HepG2 (cell line): ENCODE data around the gene CCDC116. TPM values are rescaled to one million over a fixed set of nuclear protein-coding genes. Genes with fewer than 3 reads are reported as not detected.

ENCODE experiments used
- MED1 ChIP-seq: sonication (generic); formaldehyde crosslinking; IDR thresholded peaks from 2 replicates; pipeline ENCODE4 v1.4.0; 2020; ENCODE audit warnings: missing genetic modification reagents
- MEF2D ChIP-seq: sonication (generic); formaldehyde crosslinking; IDR thresholded peaks from 2 replicates; pipeline ENCODE4 v1.5.1; 2020; ENCODE audit warnings: mild to moderate bottlenecking, missing genetic modification reagents
- POGZ ChIP-seq: sonication (generic); formaldehyde crosslinking; IDR thresholded peaks from 2 replicates; pipeline ENCODE4 v1.4.0; 2020; ENCODE audit warnings: mild to moderate bottlenecking, missing genetic modification reagents
- SATB2 ChIP-seq: sonication (generic); formaldehyde crosslinking; IDR thresholded peaks from 2 replicates; pipeline ENCODE4 v1.5.0; 2020; ENCODE audit warnings: missing genetic modification reagents
- SRSF1 ChIP-seq: fragments of 200-400 bp; formaldehyde crosslinking; optimal IDR thresholded peaks from 2 replicates; pipeline ENCODE3; 2017; ENCODE audit warnings: mild to moderate bottlenecking, low read depth, low read length, moderate library complexity
- TBP ChIP-seq: sonication (generic); formaldehyde crosslinking; IDR thresholded peaks from 2 replicates; pipeline ENCODE4 v1.5.0; 2020; ENCODE audit warnings: missing genetic modification reagents
- TEAD3 ChIP-seq: optimal IDR thresholded peaks from 2 replicates; pipeline ENCODE3; 2016; ENCODE audit warnings: borderline replicate concordance
- ZFP82 ChIP-seq: sonication (generic); formaldehyde crosslinking; IDR thresholded peaks from 2 replicates; pipeline ENCODE4 v1.5.1; 2020; ENCODE audit warnings: mild to moderate bottlenecking, missing genetic modification reagents, borderline replicate concordance
- ZNF17 ChIP-seq: sonication (generic); formaldehyde crosslinking; IDR thresholded peaks from 2 replicates; pipeline ENCODE4 v1.5.0; 2020; ENCODE audit warnings: mild to moderate bottlenecking, missing genetic modification reagents
- ZNF331 ChIP-seq: sonication (generic); formaldehyde crosslinking; IDR thresholded peaks from 2 replicates; pipeline ENCODE4 v1.4.0; 2020; ENCODE audit warnings: missing genetic modification reagents
- ZNF431 ChIP-seq: sonication (generic); formaldehyde crosslinking; IDR thresholded peaks from 2 replicates; pipeline ENCODE4 v1.9.0; 2022; ENCODE audit warnings: missing genetic modification reagents, low read depth, mild to moderate bottlenecking, borderline replicate concordance
- polyA plus RNA-seq, 8 experiments: library from polyadenylated mRNA; depleted of rRNA in 3 of 8; stranded (reverse) in 7 of 8; unstranded in 1 of 8; fragments of >200 nt; fragmentation: Illumina TruSeq in 4 of 8; extraction: Trizol in 4 of 8; gene quantifications; 2 replicates each; pipeline versions ENCODE4 v1.2.1 to v1.2.3, GENCODE V29; 2011 to 2016; ENCODE audit warnings: low read depth in 4 of 8, missing spikeins in 1 of 8, mixed read lengths in 1 of 8; ENCODE audit not compliant: insufficient read depth in 1 of 8
- total RNA-seq, 5 experiments: library from RNA; depleted of rRNA; stranded (reverse); fragments of >200 nt; fragmentation: Illumina TruSeq; extraction: Trizol; gene quantifications; 2 replicates each; pipeline ENCODE4 v1.2.3, GENCODE V29; 2016; ENCODE audit warnings: low read depth in 1 of 5
- TF ChIP-seq, protein P1 (sequence below): sonication (generic); formaldehyde crosslinking; IDR thresholded peaks from 2 replicates; pipeline ENCODE4 v1.4.0; 2020; ENCODE audit warnings: mild to moderate bottlenecking, missing genetic modification reagents
- TF ChIP-seq, protein P2 (sequence below): sonication (generic); formaldehyde crosslinking; IDR thresholded peaks from 2 replicates; pipeline ENCODE4 v1.4.0; 2020; ENCODE audit warnings: mild to moderate bottlenecking, missing genetic modification reagents
- TF ChIP-seq, protein P3 (sequence below): sonication (generic); formaldehyde crosslinking; IDR thresholded peaks from 2 replicates; pipeline ENCODE4 v1.4.0; 2020; ENCODE audit warnings: mild to moderate bottlenecking, missing genetic modification reagents
- TF ChIP-seq, protein P4 (sequence below): sonication (generic); formaldehyde crosslinking; conservative IDR thresholded peaks from 2 replicates; pipeline ENCODE4 v1.8.0; 2022; ENCODE audit warnings: missing genetic modification reagents
- TF ChIP-seq, protein P5 (sequence below): sonication (generic); formaldehyde crosslinking; IDR thresholded peaks from 2 replicates; pipeline ENCODE4 v1.4.0; 2020; ENCODE audit warnings: mild to moderate bottlenecking, missing genetic modification reagents
- TF ChIP-seq, protein P6 (sequence below): IDR thresholded peaks from 2 replicates; pipeline ENCODE4 v1.6.1; 2012; ENCODE audit warnings: low read depth, low read length, improper control_type of control experiment

Gene CCDC116
- total and polyA plus RNA-seq, 2 of the 13 experiments (the other 11 are each of a cell fraction or from before 2014, with no cell fraction given): 0.15 to 0.33 TPM

DNA sequence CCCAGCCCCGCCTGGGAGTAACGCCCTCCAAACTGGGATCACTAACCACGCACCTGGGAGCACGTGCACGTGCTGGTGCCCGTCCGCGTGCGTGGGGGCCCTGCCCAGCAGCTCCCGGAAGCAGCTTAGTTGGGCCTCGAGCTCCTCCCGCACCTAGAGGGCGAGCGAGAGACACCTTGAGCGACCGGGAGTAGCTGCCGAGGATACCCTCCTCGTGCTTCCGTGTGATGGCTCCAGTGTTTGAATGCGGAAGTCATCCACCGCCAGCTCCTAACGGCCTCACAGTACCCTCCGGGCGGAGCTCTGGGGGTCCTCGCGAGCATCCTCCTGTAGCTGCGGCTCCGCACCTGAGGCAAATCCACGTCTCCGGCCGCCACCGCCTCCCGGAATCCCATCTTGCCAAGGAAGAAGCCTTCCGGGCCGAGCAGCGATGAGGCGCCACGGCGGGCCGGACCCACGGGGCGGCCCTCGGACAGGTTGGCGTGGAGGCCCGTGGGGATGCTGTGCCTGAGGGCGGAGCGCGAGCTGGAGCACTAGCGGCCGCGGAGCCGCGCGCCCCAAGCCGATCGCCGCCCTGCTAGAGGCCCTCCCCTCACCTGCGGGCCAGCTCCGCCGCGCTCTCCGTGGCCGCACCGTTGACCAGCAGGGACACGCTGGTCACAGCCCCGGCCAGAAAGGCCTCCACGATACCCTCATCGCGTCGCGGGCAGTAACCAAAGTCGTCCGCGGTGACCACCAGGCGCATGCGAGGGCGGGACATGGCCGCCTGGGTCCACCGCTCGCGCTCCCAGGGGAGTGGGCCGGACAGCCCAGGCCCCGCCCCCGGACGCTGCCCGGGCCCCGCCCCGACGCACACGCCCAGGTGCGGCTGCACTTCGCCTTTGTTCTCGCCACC, 3.1 kb upstream of the CCDC116 start, which contains the start of gene YDJC (continued):
- TF ChIP-seq, protein P1, sequence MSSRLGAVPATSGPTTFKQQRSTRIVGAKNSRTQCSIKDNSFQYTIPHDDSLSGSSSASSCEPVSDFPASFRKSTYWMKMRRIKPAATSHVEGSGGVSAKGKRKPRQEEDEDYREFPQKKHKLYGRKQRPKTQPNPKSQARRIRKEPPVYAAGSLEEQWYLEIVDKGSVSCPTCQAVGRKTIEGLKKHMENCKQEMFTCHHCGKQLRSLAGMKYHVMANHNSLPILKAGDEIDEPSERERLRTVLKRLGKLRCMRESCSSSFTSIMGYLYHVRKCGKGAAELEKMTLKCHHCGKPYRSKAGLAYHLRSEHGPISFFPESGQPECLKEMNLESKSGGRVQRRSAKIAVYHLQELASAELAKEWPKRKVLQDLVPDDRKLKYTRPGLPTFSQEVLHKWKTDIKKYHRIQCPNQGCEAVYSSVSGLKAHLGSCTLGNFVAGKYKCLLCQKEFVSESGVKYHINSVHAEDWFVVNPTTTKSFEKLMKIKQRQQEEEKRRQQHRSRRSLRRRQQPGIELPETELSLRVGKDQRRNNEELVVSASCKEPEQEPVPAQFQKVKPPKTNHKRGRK (CRISPR knock-in tag): 0 out of 2 replicates have a peak, but pooled peaks have one; percentile 39
- TF ChIP-seq SRSF1: peak; percentile 57
- TF ChIP-seq, protein P2, sequence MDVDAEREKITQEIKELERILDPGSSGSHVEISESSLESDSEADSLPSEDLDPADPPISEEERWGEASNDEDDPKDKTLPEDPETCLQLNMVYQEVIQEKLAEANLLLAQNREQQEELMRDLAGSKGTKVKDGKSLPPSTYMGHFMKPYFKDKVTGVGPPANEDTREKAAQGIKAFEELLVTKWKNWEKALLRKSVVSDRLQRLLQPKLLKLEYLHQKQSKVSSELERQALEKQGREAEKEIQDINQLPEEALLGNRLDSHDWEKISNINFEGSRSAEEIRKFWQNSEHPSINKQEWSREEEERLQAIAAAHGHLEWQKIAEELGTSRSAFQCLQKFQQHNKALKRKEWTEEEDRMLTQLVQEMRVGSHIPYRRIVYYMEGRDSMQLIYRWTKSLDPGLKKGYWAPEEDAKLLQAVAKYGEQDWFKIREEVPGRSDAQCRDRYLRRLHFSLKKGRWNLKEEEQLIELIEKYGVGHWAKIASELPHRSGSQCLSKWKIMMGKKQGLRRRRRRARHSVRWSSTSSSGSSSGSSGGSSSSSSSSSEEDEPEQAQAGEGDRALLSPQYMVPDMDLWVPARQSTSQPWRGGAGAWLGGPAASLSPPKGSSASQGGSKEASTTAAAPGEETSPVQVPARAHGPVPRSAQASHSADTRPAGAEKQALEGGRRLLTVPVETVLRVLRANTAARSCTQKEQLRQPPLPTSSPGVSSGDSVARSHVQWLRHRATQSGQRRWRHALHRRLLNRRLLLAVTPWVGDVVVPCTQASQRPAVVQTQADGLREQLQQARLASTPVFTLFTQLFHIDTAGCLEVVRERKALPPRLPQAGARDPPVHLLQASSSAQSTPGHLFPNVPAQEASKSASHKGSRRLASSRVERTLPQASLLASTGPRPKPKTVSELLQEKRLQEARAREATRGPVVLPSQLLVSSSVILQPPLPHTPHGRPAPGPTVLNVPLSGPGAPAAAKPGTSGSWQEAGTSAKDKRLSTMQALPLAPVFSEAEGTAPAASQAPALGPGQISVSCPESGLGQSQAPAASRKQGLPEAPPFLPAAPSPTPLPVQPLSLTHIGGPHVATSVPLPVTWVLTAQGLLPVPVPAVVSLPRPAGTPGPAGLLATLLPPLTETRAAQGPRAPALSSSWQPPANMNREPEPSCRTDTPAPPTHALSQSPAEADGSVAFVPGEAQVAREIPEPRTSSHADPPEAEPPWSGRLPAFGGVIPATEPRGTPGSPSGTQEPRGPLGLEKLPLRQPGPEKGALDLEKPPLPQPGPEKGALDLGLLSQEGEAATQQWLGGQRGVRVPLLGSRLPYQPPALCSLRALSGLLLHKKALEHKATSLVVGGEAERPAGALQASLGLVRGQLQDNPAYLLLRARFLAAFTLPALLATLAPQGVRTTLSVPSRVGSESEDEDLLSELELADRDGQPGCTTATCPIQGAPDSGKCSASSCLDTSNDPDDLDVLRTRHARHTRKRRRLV: peak; percentile 49; the same call in 1 of the 2 replicates
- TF ChIP-seq ZNF17 (CRISPR knock-in tag): peak; percentile 92
- TF ChIP-seq, protein P3, sequence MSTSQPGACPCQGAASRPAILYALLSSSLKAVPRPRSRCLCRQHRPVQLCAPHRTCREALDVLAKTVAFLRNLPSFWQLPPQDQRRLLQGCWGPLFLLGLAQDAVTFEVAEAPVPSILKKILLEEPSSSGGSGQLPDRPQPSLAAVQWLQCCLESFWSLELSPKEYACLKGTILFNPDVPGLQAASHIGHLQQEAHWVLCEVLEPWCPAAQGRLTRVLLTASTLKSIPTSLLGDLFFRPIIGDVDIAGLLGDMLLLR (CRISPR knock-in tag): peak; percentile 98
- peak; percentile 81 for TF ChIP-seq MED1 (CRISPR knock-in tag)
- peak; percentile 52 for TF ChIP-seq MEF2D
- TF ChIP-seq POGZ: peak; percentile 55; the same call in 1 of the 2 replicates
- TF ChIP-seq, protein P4, sequence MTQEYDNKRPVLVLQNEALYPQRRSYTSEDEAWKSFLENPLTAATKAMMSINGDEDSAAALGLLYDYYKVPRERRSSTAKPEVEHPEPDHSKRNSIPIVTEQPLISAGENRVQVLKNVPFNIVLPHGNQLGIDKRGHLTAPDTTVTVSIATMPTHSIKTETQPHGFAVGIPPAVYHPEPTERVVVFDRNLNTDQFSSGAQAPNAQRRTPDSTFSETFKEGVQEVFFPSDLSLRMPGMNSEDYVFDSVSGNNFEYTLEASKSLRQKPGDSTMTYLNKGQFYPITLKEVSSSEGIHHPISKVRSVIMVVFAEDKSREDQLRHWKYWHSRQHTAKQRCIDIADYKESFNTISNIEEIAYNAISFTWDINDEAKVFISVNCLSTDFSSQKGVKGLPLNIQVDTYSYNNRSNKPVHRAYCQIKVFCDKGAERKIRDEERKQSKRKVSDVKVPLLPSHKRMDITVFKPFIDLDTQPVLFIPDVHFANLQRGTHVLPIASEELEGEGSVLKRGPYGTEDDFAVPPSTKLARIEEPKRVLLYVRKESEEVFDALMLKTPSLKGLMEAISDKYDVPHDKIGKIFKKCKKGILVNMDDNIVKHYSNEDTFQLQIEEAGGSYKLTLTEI: no peak
- TF ChIP-seq TBP (CRISPR knock-in tag): no peak
- TF ChIP-seq ZNF331 (CRISPR knock-in tag): peak; percentile 88
- TF ChIP-seq, protein P5, sequence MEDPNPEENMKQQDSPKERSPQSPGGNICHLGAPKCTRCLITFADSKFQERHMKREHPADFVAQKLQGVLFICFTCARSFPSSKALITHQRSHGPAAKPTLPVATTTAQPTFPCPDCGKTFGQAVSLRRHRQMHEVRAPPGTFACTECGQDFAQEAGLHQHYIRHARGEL (CRISPR knock-in tag): peak; percentile 92
- TF ChIP-seq, protein P6, sequence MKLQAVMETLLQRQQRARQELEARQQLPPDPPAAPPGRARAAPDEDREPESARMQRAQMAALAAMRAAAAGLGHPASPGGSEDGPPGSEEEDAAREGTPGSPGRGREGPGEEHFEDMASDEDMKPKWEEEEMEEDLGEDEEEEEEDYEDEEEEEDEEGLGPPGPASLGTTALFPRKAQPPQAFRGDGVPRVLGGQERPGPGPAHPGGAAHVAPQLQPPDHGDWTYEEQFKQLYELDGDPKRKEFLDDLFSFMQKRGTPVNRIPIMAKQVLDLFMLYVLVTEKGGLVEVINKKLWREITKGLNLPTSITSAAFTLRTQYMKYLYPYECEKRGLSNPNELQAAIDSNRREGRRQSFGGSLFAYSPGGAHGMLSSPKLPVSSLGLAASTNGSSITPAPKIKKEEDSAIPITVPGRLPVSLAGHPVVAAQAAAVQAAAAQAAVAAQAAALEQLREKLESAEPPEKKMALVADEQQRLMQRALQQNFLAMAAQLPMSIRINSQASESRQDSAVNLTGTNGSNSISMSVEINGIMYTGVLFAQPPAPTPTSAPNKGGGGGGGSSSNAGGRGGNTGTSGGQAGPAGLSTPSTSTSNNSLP: no peak
- TF ChIP-seq ZFP82 (CRISPR knock-in tag): peak; percentile 91
- peak; percentile 88 for TF ChIP-seq TEAD3 (CRISPR knock-in tag)
- peak; percentile 82 for TF ChIP-seq SATB2 (CRISPR knock-in tag)
- TF ChIP-seq ZNF431 (CRISPR knock-in tag): peak; percentile 68; the same call in 1 of the 2 replicates
